Lung (tissue), 12 donors: Measurements from ENCODE around the gene PRM2. TPM values are rescaled to one million over a fixed set of nuclear protein-coding genes. Genes with fewer than 3 reads are reported as not detected.
A peak's percentile ranks its signal among the peaks of the same experiment; 100 is the strongest.

Experiments used
- ATAC-seq: fragments of 200-7000 bp; cut with Tn5 transposase; one replicate; pipeline ENCODE4 v1.9.1; 2020; ENCODE audit warnings: moderate number of reproducible peaks; ENCODE audit not compliant: insufficient read depth, low FRiP score
- DNase-seq, 3 donors: peaks; one replicate each; pipeline ENCODE4 v3.0.0-alpha.2; 2013 to 2017
- H3K27ac ChIP-seq, 2 donors: one replicate each; pipeline ENCODE4 v1.5.1; 2013; ENCODE audit warnings: mild to moderate bottlenecking in 2 of 2, moderate library complexity in 2 of 2, control low read depth in 1 of 2, inconsistent platforms in 1 of 2, low read depth in 1 of 2, low read length in 1 of 2
- H3K27me3 ChIP-seq, 3 donors: one replicate each; pipeline ENCODE4 v1.5.1; 2013; ENCODE audit warnings: low read length in 2 of 3; ENCODE audit not compliant: control insufficient read depth in 3 of 3, insufficient read depth in 3 of 3
- H3K36me3 ChIP-seq, 4 donors: one replicate each; pipeline ENCODE4 v1.5.1; 2013; ENCODE audit warnings: low read length in 4 of 4, mild to moderate bottlenecking in 1 of 4, moderate library complexity in 1 of 4; ENCODE audit not compliant: control insufficient read depth in 4 of 4, insufficient read depth in 4 of 4
- H3K4me1 ChIP-seq, 5 donors: one replicate each; pipeline ENCODE4 v1.5.1; 2013; ENCODE audit warnings: low read length in 5 of 5, mild to moderate bottlenecking in 2 of 5, moderate library complexity in 1 of 5; ENCODE audit not compliant: control insufficient read depth in 5 of 5, insufficient read depth in 5 of 5
- H3K4me3 ChIP-seq: one replicate; pipeline ENCODE4 v1.5.1; 2013; ENCODE audit warnings: mild to moderate bottlenecking, control low read depth, moderate library complexity
- H3K9ac ChIP-seq, 2 donors: one replicate each; pipeline ENCODE4 v1.5.1; 2013; ENCODE audit warnings: low read length in 2 of 2, control low read depth in 1 of 2; ENCODE audit not compliant: insufficient read depth in 1 of 2
- H3K9me3 ChIP-seq, 4 donors: one replicate each; pipeline ENCODE4 v1.5.1; 2013; ENCODE audit warnings: low read length in 3 of 4, mild to moderate bottlenecking in 1 of 4, moderate library complexity in 1 of 4; ENCODE audit not compliant: control insufficient read depth in 4 of 4, insufficient read depth in 3 of 4
- WGBS, 2 donors: extraction: QIAGEN DNeasy Blood & Tissue Kit; methylation state at CpG; one replicate each; pipeline ENCODE4 v1.1.7; 2013; 5-methylcytosine and 5-hydroxymethylcytosine counted together
- polyA plus RNA-seq, 2 donors: library from polyadenylated mRNA; stranded (reverse); fragments of 200-250 nt; gene quantifications; one replicate each; pipeline ENCODE4 v1.2.1, GENCODE V29; 2013
- total RNA-seq, 2 donors: library from RNA; depleted of rRNA in 1 of 2; stranded (reverse); fragments of >200 nt in 1 of 2; gene quantifications; one replicate each; pipeline ENCODE4 v1.2.1, GENCODE V29; 2014 to 2021
- TF ChIP-seq, protein P1 (sequence below): IDR thresholded peaks from 2 replicates; pipeline ENCODE4 v1.5.1; 2012; ENCODE audit warnings: mild to moderate bottlenecking; ENCODE audit errors: control extremely low read depth, extremely low read depth
- donor health status: control.
- donor health status: control.
- donor health status: Bipolar disorder and iron deficiency.
- donor health status: healthy.
- donor health status: DM: yes; HTN: yes; CAD: no.

Gene PRM2
- total and polyA plus RNA-seq, 4 donors, result not detected

DNA sequence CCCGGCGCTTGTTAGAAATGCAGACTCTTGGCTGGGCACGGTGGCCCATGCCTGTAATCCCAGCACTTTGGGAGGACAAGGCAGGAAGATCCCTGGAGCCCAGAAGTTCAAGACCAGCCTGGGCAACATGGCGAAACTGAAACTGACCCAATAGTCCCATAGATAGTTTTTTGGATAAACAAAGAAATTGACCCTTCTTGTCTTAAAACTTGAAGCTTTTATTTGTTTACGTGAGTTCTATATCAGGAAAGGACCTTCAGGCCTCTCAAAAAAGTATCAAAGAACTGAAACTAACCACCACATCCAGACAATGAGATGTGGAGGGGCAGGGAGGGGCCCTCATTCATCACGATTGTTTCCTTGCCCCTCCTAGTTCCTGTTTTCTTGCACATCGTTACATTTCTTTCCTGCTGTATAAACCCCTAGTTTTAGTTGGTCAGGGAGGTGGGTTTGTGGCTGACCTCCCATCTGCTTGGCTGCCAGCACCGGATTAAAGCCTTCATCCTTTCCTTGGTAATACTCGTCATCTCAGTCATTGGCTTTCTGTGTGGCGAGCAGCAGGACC lies 34.8 kb upstream of the PRM2 start:
- TF ChIP-seq, protein P1, sequence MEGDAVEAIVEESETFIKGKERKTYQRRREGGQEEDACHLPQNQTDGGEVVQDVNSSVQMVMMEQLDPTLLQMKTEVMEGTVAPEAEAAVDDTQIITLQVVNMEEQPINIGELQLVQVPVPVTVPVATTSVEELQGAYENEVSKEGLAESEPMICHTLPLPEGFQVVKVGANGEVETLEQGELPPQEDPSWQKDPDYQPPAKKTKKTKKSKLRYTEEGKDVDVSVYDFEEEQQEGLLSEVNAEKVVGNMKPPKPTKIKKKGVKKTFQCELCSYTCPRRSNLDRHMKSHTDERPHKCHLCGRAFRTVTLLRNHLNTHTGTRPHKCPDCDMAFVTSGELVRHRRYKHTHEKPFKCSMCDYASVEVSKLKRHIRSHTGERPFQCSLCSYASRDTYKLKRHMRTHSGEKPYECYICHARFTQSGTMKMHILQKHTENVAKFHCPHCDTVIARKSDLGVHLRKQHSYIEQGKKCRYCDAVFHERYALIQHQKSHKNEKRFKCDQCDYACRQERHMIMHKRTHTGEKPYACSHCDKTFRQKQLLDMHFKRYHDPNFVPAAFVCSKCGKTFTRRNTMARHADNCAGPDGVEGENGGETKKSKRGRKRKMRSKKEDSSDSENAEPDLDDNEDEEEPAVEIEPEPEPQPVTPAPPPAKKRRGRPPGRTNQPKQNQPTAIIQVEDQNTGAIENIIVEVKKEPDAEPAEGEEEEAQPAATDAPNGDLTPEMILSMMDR, result no peak
- H3K4me1 ChIP-seq, result peaks cover 0 to 39% (median 18%) of the 10 kb centered on the region in 5 donors

DNA sequence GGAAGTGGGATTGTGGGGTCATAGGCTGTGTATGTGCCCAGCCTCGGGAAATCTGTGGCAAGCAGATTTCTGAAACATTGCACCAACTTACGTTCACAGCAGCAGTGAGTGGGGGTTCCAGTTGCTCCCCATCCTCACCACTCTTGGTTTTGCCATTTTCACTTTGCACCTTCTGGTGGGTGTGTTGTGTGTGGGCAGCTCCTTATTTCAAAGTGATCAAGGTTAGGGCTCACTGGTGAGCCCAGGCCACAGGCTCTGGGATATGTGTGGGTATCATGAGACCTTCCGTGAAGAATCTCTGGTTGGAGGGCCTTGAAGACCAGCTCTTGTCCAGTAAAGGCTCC lies 34.3 kb upstream of the PRM2 start:
- H3K4me1 ChIP-seq, result peaks cover 0 to 34% (median 16%) of the 10 kb centered on the region in 5 donors
- no peaks in the 10 kb centered on the region for H3K27me3 ChIP-seq

More for the DNA sequence above, 34.8 kb upstream of the PRM2 start:
- WGBS, 2 donors, result 45 to 51% methylated on average over 10 of the region's 10 CpGs
- ATAC-seq (no peak), DNase-seq (peak in 1 of 3 donors; percentile 47)
- Histone ChIP-seq H3K9ac (no peak overlapping the region), H3K27me3 (no peaks in the 10 kb centered on the region), H3K36me3 (no peaks in the 10 kb centered on the region), H3K4me3 (no peak overlapping the region), H3K27ac (no peak overlapping the region), H3K9me3 (no peaks in the 10 kb centered on the region)

DNA sequence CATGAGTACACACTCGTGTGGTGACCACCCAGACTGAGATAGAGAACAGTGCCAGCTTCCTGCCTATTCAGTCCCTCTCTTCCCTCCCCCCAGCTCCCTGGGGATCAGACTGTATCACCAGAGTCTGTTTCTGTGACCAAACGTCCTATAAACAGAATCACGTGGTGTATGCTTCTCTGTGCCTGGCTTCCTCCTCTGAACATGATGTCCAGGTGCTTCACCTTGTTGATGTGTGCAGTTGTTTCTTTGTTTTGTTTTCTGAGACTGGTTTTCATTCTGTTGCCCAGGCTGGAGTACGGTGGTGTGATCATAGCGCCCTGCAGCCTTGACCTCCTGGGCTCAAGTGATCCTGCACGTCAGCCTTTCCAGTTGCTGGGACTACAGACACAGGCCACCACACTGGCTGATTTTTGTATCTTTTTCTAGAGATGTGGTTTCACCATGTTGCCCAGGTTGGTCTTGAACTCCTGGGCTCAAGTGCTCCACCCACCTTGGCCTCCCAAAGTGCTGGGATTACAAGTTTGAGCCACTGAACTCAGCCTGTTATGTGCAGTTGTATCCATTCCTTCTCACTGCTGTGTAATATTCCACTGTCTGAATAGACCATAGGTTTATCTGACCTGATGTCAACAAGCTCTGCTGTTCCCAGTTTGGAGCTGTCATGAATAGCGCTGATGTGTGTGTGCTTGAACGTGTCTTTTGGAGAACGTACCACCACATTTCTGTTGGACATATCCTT lies 33.8 kb upstream of the PRM2 start:
- Histone ChIP-seq H3K4me3 (no peak overlapping the region), H3K9me3 (no peaks in the 10 kb centered on the region), H3K4me1 (peaks cover 0 to 29% (median 10%) of the 10 kb centered on the region in 5 donors), H3K9ac (no peak overlapping the region), H3K36me3 (no peaks in the 10 kb centered on the region), H3K27me3 (no peaks in the 10 kb centered on the region), H3K27ac (no peak overlapping the region)
- 63 to 64% methylated on average over 9 of the region's 9 CpGs for WGBS, 2 donors
- TF ChIP-seq, protein P1, result no peak
- DNase-seq (peak; percentile 51 to 74 (median 58)), ATAC-seq (no peak)

More for the DNA sequence above, 34.3 kb upstream of the PRM2 start:
- WGBS, 2 donors, result 80 to 85% methylated on average over 3 of the region's 3 CpGs
- Histone ChIP-seq H3K9me3 (no peaks in the 10 kb centered on the region), H3K4me3 (no peak overlapping the region), H3K36me3 (no peaks in the 10 kb centered on the region), H3K27ac (no peak overlapping the region), H3K9ac (no peak overlapping the region)
- TF ChIP-seq, protein P1, result no peak
- no peak for ATAC-seq
- no peak for DNase-seq
